HCT116 (cell line): ENCODE data around the gene CPM. TPM values are rescaled to one million over a fixed set of nuclear protein-coding genes. Genes with fewer than 3 reads are reported as not detected.

Experiments used
- ATAC-seq: fragments of 200-7000 bp; cut with Tn5 transposase; 2 replicates; pipeline ENCODE4 v1.9.1; 2020; ENCODE audit warnings: mild to moderate bottlenecking, moderate library complexity
- BruUV-seq: library from RNA; stranded (reverse); fragments of 400-500 nt; replicated peaks from 2 replicates; lab custom pipeline; 2021; lab: Mats Ljungman, UMichigan
- CTCF ChIA-PET: fragments of 300-600 bp; sonication (Branson Sonifier 250); formaldehyde crosslinking; loops from one replicate; lab custom pipeline; 2021; ENCODE audit warnings: antibody characterized with exemption; lab: Charles Lee
- POLR2A ChIA-PET: fragments of 300-600, 350-600 bp; sonication (Branson Sonifier 250); formaldehyde crosslinking; loops from one replicate; lab custom pipeline; 2021; ENCODE audit warnings: antibody characterized with exemption; lab: Charles Lee
- RAD21 ChIA-PET, 2 experiments: fragments of 300-600 bp; sonication (Branson Sonifier 250); formaldehyde crosslinking; loops; one replicate each; lab custom pipeline; 2023; ENCODE audit warnings: low total read pairs in 2 of 2; ENCODE audit not compliant: uncharacterized antibody in 2 of 2, unreplicated experiment in 2 of 2, low non-redundant PET in 1 of 2; lab: Charles Lee
- DNase-seq: peaks from one replicate; pipeline ENCODE4 v3.0.0-alpha.2; 2010; ENCODE audit warnings: low read depth, low spot score
- H2AFZ ChIP-seq: fragments of 200-600 bp; shearing (Covaris generic), sonication (generic); 2 replicates; pipeline ENCODE4 v1.6.1; 2017; ENCODE audit warnings: low read depth, mixed run types, mixed read lengths, antibody characterized with exemption, low read length; ENCODE audit not compliant: poor library complexity, severe bottlenecking
- H3K27ac ChIP-seq: 2 replicates; pipeline ENCODE4 v1.5.1; 2012; ENCODE audit warnings: low read depth, low read length
- H3K27me3 ChIP-seq: fragments of 200-600 bp; sonication (generic); 2 replicates; pipeline ENCODE4 v1.6.1; 2016; ENCODE audit warnings: mixed run types, low read length, mixed read lengths; ENCODE audit not compliant: insufficient read depth
- H3K36me3 ChIP-seq, 2 experiments: fragments of 200-500 bp in 1 of 2; fragments of 200-600 bp in 1 of 2; sonication (Bioruptor generic) in 1 of 2; sonication (generic) in 1 of 2; 2 replicates each; pipeline versions ENCODE4 v1.5.1 to v1.6.1; 2014 to 2016; ENCODE audit warnings: low read length in 2 of 2, inconsistent platforms in 1 of 2, mixed read lengths in 1 of 2, mixed run types in 1 of 2; ENCODE audit not compliant: insufficient read depth in 2 of 2, control insufficient read depth in 1 of 2
- H3K4me1 ChIP-seq, 2 experiments: fragments of 200-600 bp in 1 of 2; sonication (generic) in 1 of 2; 2 replicates each; pipeline versions ENCODE4 v1.5.1 to v1.6.1; 2012 to 2017; ENCODE audit warnings: low read length in 2 of 2, inconsistent platforms in 1 of 2, mild to moderate bottlenecking in 1 of 2, mixed read lengths in 1 of 2, mixed run types in 1 of 2, moderate library complexity in 1 of 2; ENCODE audit not compliant: insufficient read depth in 2 of 2, control insufficient read depth in 1 of 2
- H3K4me2 ChIP-seq: fragments of 200-600 bp; sonication (generic); 2 replicates; pipeline ENCODE4 v1.6.1; 2017; ENCODE audit warnings: mixed run types, low read length, mixed read lengths
- H3K4me3 ChIP-seq, 2 experiments: fragments of 200-600 bp in 1 of 2; sonication (generic) in 1 of 2; replicated peaks in 1 of 2; 2 replicates each; pipeline ENCODE4 v1.5.1; 2011 to 2016; ENCODE audit warnings: low read length in 2 of 2, control low read depth in 1 of 2, low read depth in 1 of 2, mild to moderate bottlenecking in 1 of 2, mixed read lengths in 1 of 2, mixed run types in 1 of 2
- H3K79me2 ChIP-seq: fragments of 200-600 bp; sonication (generic); 2 replicates; pipeline ENCODE4 v1.6.1; 2017; ENCODE audit warnings: mild to moderate bottlenecking, mixed run types, low read length, moderate library complexity, mixed read lengths; ENCODE audit not compliant: insufficient read depth
- H3K9ac ChIP-seq: fragments of 200-600 bp; sonication (generic); 2 replicates; pipeline ENCODE4 v1.6.1; 2016; ENCODE audit warnings: low read length, mixed read lengths
- H3K9me2 ChIP-seq: fragments of 200-600 bp; sonication (generic), shearing (Covaris generic); 2 replicates; pipeline ENCODE4 v1.6.1; 2017; ENCODE audit warnings: mixed run types, mild to moderate bottlenecking, moderate library complexity; ENCODE audit not compliant: insufficient read depth
- H3K9me3 ChIP-seq, 2 experiments: fragments of 200-500 bp in 1 of 2; fragments of 200-600 bp in 1 of 2; sonication (Bioruptor generic) in 1 of 2; sonication (generic) in 1 of 2; 2 replicates each; pipeline ENCODE4 v1.6.1; 2014 to 2017; ENCODE audit warnings: low read length in 2 of 2, mixed read lengths in 2 of 2, inconsistent platforms in 1 of 2, low read depth in 1 of 2, mild to moderate bottlenecking in 1 of 2, mixed run types in 1 of 2, moderate library complexity in 1 of 2; ENCODE audit not compliant: control insufficient read depth in 1 of 2, insufficient read depth in 1 of 2
- H4K20me1 ChIP-seq: fragments of 200-600 bp; sonication (generic), shearing (Covaris generic); 2 replicates; pipeline ENCODE4 v1.6.1; 2017; ENCODE audit warnings: mixed run types, mild to moderate bottlenecking, moderate library complexity; ENCODE audit not compliant: insufficient read depth
- CBX3 ChIP-seq: IDR thresholded peaks from 2 replicates; pipeline ENCODE4 v1.6.1; 2012; ENCODE audit warnings: low read depth
- CEBPB ChIP-seq: IDR thresholded peaks from 2 replicates; pipeline ENCODE4 v1.6.1; 2012; ENCODE audit warnings: low read depth
- EGR1 ChIP-seq: IDR thresholded peaks from 2 replicates; pipeline ENCODE4 v1.6.1; 2012; ENCODE audit warnings: low read depth
- EZH2 ChIP-seq: fragments of 200-600 bp; sonication (generic); IDR thresholded peaks from 2 replicates; pipeline ENCODE4 v1.6.1; 2017; ENCODE audit warnings: antibody characterized with exemption, mixed run types
- FOSL1 ChIP-seq: IDR thresholded peaks from 2 replicates; pipeline ENCODE4 v1.6.1; 2012; ENCODE audit warnings: low read depth
- JUND ChIP-seq: IDR thresholded peaks from 2 replicates; pipeline ENCODE4 v1.6.1; 2012
- POLR2A ChIP-seq: IDR thresholded peaks from 2 replicates; pipeline ENCODE4 v1.7.0; 2011; ENCODE audit warnings: borderline replicate concordance; ENCODE audit not compliant: insufficient read depth, insufficient read length; ENCODE audit errors: extremely low read depth
- POLR2AphosphoS5 ChIP-seq: IDR thresholded peaks from 2 replicates; pipeline ENCODE4 v1.6.1; 2011; ENCODE audit warnings: mild to moderate bottlenecking, low read depth, low read length, moderate library complexity
- RAD21 ChIP-seq: IDR thresholded peaks from 2 replicates; pipeline ENCODE4 v1.6.1; 2012; ENCODE audit warnings: low read depth, mild to moderate bottlenecking
- SIN3A ChIP-seq: IDR thresholded peaks from 2 replicates; pipeline ENCODE4 v1.6.1; 2012; ENCODE audit warnings: low read depth
- SP1 ChIP-seq: IDR thresholded peaks from 2 replicates; pipeline ENCODE4 v1.6.1; 2012; ENCODE audit warnings: low read depth
- SRF ChIP-seq: IDR thresholded peaks from 2 replicates; pipeline ENCODE4 v1.6.1; 2012; ENCODE audit warnings: low read depth
- TCF7L2 ChIP-seq: IDR thresholded peaks from 2 replicates; pipeline ENCODE4 v1.7.0; 2011; ENCODE audit warnings: borderline replicate concordance, inconsistent platforms; ENCODE audit not compliant: insufficient read depth, insufficient read length; ENCODE audit errors: extremely low read depth
- YY1 ChIP-seq: IDR thresholded peaks from 2 replicates; pipeline ENCODE4 v1.6.1; 2011; ENCODE audit warnings: low read length, low read depth, moderate library complexity, mild to moderate bottlenecking; ENCODE audit not compliant: insufficient replicate concordance; ENCODE audit errors: extremely low read depth
- ZFX ChIP-seq: fragments of 450-650 bp; IDR thresholded peaks from 2 replicates; pipeline ENCODE4 v1.6.1; 2017
- ZNF274 ChIP-seq: fragments of 200-500 bp; sonication (Bioruptor generic); IDR thresholded peaks from 2 replicates; pipeline ENCODE4 v1.6.1; 2014; ENCODE audit warnings: mild to moderate bottlenecking, low read depth, low read length, inconsistent platforms
- intact Hi-C: fragments of 100-400 bp; cut with micrococcal nuclease; formaldehyde crosslinking; loops from 2 replicates; pipeline ENCODE4 v1.10.0; 2022
- total RNA-seq: library from RNA; stranded (reverse); gene quantifications from one replicate; pipeline ENCODE4 v1.2.1, GENCODE V29; 2021; ENCODE audit not compliant: unreplicated experiment
- TF ChIP-seq, protein P1 (sequence below): IDR thresholded peaks from 2 replicates; pipeline ENCODE4 v1.6.1; 2011; ENCODE audit warnings: mild to moderate bottlenecking, low read length, moderate library complexity; ENCODE audit not compliant: insufficient replicate concordance; ENCODE audit errors: extremely low read depth
- TF ChIP-seq, protein P2 (sequence below), 3 experiments: fragments of 200-600 bp in 1 of 3; sonication (generic) in 1 of 3; IDR thresholded peaks in 2 of 3; conservative IDR thresholded peaks in 1 of 3; 2 replicates each; pipeline ENCODE4 v1.5.1; 2012 to 2017; ENCODE audit warnings: low read depth in 2 of 3, low read length in 2 of 3, antibody characterized with exemption in 1 of 3, borderline replicate concordance in 1 of 3, control low read depth in 1 of 3, mild to moderate bottlenecking in 1 of 3, mixed read lengths in 1 of 3, mixed run types in 1 of 3, moderate library complexity in 1 of 3; ENCODE audit not compliant: insufficient read depth in 1 of 3
- TF ChIP-seq, protein P3 (sequence below): IDR thresholded peaks from 2 replicates; pipeline ENCODE4 v1.6.1; 2012; ENCODE audit warnings: low read depth
- TF ChIP-seq, protein P4 (sequence below): IDR thresholded peaks from 2 replicates; pipeline ENCODE4 v1.6.1; 2012

CPM gene
- total RNA-seq, 1 experiment from 2014 or later, result 5.3 TPM

DNA sequence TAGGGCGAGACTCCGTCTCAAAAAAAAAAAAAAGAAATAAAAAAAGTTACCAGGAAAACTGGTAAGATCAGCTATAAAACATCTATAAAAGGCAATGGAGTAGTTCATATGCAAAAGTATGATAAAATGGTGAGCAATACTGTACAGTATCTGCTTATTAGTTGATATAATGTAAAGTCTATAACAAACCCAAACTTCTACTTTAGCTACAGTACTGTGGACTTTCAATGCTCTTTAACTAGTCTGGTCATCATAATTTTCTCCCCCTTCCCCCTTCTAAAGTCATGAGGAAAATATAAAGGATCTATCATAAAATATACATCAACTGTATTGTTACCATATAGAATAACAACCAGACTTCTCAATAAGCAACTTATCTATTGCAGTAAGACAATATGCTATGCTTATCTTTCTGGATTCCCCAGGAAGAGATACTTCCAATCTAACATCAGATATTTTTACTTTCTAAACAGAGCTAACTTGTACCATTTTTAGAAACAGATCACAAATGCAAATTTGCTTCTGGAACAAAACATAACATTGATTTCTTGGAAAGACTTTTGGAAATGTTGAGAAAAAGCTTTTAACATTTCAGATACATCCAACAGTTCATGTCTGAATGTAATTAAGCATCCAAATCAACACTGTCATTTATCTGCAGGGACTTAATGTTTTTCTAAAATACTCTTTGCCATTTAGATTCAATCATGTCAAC lies 81.2 kb downstream of the CPM start:
- Histone ChIP-seq H4K20me1 (no peaks in the 10 kb centered on the region), H3K9me2 (no peaks in the 10 kb centered on the region), H3K36me3 (no peaks in the 10 kb centered on the region), H3K4me3 (no peak overlapping the region), H3K4me1 (no peaks in the 10 kb centered on the region), H3K9me3 (no peaks in the 10 kb centered on the region), H3K4me2 (no peak overlapping the region), H3K27ac (no peak overlapping the region), H2AFZ (no peak overlapping the region), H3K27me3 (no peaks in the 10 kb centered on the region), H3K9ac (no peak overlapping the region), H3K79me2 (no peaks in the 10 kb centered on the region)
- ChIA-PET POLR2A (no interaction called here), RAD21 (no interaction called here), CTCF (no interaction called here)
- intact Hi-C loops, result no loop called here
- TF ChIP-seq, protein P1, sequence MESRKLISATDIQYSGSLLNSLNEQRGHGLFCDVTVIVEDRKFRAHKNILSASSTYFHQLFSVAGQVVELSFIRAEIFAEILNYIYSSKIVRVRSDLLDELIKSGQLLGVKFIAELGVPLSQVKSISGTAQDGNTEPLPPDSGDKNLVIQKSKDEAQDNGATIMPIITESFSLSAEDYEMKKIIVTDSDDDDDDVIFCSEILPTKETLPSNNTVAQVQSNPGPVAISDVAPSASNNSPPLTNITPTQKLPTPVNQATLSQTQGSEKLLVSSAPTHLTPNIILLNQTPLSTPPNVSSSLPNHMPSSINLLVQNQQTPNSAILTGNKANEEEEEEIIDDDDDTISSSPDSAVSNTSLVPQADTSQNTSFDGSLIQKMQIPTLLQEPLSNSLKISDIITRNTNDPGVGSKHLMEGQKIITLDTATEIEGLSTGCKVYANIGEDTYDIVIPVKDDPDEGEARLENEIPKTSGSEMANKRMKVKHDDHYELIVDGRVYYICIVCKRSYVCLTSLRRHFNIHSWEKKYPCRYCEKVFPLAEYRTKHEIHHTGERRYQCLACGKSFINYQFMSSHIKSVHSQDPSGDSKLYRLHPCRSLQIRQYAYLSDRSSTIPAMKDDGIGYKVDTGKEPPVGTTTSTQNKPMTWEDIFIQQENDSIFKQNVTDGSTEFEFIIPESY, result no peak
- TF ChIP-seq YY1 (no peak), POLR2A (no peak), ZFX (no peak), JUND (no peak), ZNF274 (no peak), SP1 (no peak), CBX3 (no peak), SIN3A (no peak), SRF (no peak), TCF7L2 (no peak), POLR2AphosphoS5 (no peak), EGR1 (no peak), EZH2 (no peak), FOSL1 (no peak), CEBPB (no peak), RAD21 (no peak)
- TF ChIP-seq, protein P2, sequence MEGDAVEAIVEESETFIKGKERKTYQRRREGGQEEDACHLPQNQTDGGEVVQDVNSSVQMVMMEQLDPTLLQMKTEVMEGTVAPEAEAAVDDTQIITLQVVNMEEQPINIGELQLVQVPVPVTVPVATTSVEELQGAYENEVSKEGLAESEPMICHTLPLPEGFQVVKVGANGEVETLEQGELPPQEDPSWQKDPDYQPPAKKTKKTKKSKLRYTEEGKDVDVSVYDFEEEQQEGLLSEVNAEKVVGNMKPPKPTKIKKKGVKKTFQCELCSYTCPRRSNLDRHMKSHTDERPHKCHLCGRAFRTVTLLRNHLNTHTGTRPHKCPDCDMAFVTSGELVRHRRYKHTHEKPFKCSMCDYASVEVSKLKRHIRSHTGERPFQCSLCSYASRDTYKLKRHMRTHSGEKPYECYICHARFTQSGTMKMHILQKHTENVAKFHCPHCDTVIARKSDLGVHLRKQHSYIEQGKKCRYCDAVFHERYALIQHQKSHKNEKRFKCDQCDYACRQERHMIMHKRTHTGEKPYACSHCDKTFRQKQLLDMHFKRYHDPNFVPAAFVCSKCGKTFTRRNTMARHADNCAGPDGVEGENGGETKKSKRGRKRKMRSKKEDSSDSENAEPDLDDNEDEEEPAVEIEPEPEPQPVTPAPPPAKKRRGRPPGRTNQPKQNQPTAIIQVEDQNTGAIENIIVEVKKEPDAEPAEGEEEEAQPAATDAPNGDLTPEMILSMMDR (IDR thresholded peaks at IDR 0.05 in 2 of 3, conservative IDR thresholded peaks at IDR 0.05 in 1 of 3; ENCODE audit: borderline replicate concordance in 1 of 3, insufficient read depth in 1 of 3, low read depth in 2 of 3, low read length in 2 of 3), result no peak
- TF ChIP-seq, protein P3, sequence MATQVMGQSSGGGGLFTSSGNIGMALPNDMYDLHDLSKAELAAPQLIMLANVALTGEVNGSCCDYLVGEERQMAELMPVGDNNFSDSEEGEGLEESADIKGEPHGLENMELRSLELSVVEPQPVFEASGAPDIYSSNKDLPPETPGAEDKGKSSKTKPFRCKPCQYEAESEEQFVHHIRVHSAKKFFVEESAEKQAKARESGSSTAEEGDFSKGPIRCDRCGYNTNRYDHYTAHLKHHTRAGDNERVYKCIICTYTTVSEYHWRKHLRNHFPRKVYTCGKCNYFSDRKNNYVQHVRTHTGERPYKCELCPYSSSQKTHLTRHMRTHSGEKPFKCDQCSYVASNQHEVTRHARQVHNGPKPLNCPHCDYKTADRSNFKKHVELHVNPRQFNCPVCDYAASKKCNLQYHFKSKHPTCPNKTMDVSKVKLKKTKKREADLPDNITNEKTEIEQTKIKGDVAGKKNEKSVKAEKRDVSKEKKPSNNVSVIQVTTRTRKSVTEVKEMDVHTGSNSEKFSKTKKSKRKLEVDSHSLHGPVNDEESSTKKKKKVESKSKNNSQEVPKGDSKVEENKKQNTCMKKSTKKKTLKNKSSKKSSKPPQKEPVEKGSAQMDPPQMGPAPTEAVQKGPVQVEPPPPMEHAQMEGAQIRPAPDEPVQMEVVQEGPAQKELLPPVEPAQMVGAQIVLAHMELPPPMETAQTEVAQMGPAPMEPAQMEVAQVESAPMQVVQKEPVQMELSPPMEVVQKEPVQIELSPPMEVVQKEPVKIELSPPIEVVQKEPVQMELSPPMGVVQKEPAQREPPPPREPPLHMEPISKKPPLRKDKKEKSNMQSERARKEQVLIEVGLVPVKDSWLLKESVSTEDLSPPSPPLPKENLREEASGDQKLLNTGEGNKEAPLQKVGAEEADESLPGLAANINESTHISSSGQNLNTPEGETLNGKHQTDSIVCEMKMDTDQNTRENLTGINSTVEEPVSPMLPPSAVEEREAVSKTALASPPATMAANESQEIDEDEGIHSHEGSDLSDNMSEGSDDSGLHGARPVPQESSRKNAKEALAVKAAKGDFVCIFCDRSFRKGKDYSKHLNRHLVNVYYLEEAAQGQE, result no peak
- TF ChIP-seq, protein P4, sequence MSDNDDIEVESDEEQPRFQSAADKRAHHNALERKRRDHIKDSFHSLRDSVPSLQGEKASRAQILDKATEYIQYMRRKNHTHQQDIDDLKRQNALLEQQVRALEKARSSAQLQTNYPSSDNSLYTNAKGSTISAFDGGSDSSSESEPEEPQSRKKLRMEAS, result no peak
- no TSS peak for BruUV-seq
- ATAC-seq (no peak), DNase-seq (no peak)
